ENCODE results near the gene PALM.
"Not testable (repeated sequence)": the region's sequence is repeated elsewhere in the genome, so short reads cannot be mapped to it uniquely, and the experiment has no call there.

Gene PALM

DNA sequence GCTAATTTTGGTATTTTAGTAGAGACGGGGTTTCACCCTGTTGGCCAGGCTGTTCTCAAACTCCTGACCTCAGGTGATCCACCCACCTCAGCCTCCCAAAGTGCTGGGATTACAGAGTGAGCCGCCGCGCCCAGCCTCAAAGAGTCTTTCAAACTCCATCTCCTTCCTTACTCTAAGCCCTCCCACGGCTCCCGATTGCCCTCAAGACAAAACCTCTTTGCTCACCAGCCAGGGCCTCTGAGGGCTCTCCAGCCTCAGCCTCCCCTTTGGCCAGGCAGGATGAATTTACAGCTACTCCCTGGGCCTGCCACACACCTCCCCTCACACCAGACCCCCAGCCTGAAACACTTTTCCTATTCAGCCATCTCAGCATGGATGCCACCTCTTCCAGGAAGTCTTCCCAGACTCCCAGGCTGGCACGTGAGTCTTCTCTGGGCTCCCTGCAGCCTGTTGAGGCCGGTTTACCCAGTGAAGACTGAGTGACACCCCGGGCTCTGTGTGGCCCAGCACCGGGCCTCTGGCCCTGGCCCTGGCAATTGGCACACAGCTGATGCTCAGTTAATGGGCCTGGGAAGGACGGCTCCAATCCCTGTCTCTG lies 21.1 kb upstream of the PALM start:
- no peaks in the 10 kb centered on the region for H3K4me1 Mint-ChIP-seq (ENCODE audit: low read depth)
- H3K27me3 Mint-ChIP-seq (ENCODE audit: low read depth), result no peaks in the 10 kb centered on the region
- no peaks in the 10 kb centered on the region for H3K36me3 Mint-ChIP-seq (ENCODE audit: low read depth)
- H3K27ac Mint-ChIP-seq, result no peak overlapping the region
- no peak overlapping the region for H3K4me3 Mint-ChIP-seq
- no peaks in the 10 kb centered on the region for H3K9me3 Mint-ChIP-seq

DNA sequence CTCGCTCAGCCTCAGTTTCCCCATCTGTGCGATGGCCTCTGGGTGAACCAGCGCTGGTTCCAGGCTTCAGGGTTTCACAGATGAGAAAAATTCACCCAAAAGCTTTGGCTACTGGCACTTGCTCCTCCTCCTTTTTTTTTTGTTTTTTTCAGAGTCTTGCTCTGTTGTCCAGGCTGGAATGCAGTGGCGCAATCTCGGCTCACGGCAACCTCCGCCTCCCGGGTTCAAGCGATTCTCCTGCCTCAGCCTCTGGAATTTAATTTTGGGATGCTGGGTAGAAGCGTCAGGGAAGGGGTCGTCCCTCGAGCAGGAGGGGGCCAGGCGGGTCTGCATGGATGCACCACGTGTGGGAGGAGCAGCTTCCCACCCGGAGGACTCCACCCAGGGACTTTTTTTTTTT lies 20.5 kb upstream of the PALM start:
- Mint-ChIP-seq H3K4me1 (ENCODE audit: low read depth) (no peaks in the 10 kb centered on the region), H3K36me3 (ENCODE audit: low read depth) (no peaks in the 10 kb centered on the region), H3K27me3 (ENCODE audit: low read depth) (no peaks in the 10 kb centered on the region), H3K9me3 (no peaks in the 10 kb centered on the region), H3K27ac (no peak overlapping the region), H3K4me3 (no peak overlapping the region)

DNA sequence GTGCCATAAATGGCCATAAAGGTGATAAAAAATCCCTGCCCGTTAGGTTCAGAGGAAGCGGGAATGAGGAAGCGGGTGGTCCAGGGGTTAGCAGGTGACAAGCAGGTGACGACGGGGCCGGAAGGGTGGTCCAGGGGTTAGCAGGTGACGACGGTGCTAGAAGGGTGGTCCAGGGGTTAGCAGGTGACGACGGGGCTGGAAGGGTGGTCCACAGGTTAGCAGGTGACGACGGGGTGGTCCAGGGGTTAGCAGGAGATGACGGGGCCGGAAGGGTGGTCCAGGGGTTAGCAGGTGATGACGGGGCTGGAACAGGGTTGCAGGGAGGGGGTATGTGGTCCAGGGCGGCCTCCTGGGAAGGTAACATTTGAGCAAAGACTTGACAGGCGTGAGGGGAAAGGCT lies 19.7 kb upstream of the PALM start:
- Mint-ChIP-seq H3K4me1 (ENCODE audit: low read depth) (no peaks in the 10 kb centered on the region), H3K36me3 (ENCODE audit: low read depth) (no peaks in the 10 kb centered on the region), H3K27me3 (ENCODE audit: low read depth) (no peaks in the 10 kb centered on the region), H3K9me3 (no peaks in the 10 kb centered on the region), H3K4me3 (no peak overlapping the region), H3K27ac (no peak overlapping the region)

DNA sequence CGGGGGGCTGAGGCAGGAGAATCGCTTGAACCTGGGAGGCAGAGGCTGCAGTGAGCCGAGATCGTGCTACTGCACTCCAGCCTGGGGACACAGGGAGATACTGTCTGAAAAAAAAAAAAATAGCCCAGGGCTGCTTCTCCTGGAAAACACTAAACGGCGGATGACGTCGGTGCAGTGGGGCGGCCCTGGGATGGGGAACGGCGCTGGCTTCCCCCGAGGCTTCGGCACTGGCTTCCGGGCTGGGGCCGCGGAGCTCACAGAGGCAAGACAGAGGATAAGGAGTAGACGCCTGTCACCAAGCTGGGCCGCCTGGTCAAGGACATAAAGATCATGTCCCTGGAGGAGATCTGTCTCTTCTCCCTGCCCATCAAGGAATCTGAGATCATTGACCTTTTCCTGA lies 18.5 kb upstream of the PALM start:
- Mint-ChIP-seq H3K27me3 (ENCODE audit: low read depth) (peaks cover 8% of the 10 kb centered on the region), H3K4me1 (ENCODE audit: low read depth) (no peaks in the 10 kb centered on the region), H3K36me3 (ENCODE audit: low read depth) (no peaks in the 10 kb centered on the region), H3K9me3 (no peaks in the 10 kb centered on the region), H3K4me3 (no peak overlapping the region), H3K27ac (no peak overlapping the region)

DNA sequence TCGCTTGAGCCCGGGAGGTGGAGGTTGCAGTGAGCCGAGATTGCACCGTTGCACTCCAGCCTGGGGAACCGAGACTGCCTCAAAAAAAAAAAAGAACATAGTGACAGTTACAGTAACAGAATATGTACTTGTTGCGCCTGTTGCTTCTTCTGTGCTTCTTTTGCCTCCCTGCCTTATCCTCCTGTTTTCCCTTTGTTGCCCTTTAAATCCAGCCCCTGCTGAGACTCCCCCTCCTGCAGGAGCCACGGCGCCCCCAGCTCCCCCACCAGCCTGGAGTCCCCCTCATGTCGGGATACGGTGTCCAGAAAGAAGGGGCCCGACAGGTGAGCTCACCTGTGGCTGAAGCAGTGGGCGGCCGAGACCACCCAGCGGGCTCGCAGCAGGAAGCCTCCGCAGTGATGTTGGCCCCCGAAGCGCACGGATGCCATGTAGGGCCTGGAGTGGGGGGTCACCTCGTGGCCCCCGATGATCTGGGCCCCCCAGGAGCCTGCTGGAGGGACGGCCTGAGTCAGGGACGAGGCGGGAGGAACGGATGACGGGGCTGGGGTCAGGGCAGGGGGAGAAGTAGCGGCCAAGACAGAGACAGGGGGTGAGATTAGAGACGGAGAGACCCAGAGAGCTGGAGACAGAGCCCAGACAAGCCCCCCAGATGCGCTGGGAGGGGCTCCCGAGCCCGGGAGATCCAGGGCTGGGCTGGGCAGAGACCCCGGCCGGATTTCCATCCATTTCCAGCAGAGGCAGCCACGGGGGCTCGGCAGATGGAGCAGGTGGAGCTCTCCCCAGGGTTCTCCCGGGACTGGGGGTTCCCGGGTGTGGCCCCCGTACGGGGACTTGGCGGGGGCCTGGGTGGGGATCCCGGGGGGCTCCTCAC lies 14.0 kb upstream of the PALM start:
- no peaks in the 10 kb centered on the region for H3K4me1 Mint-ChIP-seq (ENCODE audit: low read depth)
- H3K27ac Mint-ChIP-seq, result no peak overlapping the region

DNA sequence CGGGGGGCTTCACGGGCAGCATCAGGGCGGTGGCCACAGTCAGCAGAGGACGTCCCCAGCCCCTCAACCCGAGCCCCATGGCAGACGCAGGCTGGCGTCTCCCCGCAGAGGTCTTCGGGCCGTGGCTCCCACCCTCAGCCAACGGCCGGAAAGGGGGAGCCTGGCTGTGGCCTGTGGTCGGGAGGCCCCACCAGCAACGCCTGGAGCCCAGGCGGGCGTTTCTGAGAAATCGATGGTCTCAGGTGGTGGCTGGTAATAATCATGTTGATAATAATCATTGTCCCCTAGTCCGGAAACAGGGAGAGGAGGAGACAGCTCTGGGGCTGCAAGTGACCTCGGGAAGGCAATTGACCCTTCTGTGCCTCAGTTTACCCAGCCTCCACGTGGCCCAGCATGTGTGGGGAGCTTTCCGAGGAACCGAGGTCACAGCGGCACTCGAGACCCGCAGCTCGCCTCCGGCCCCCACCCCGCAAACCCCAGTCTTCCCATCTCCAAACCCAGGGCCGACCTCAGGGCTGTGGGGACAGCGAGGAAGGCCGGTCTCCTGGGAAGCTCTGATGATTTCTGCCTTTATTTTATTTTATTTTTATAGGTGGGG lies 13.3 kb upstream of the PALM start, which contains the start of gene PRSS57:
TSS of gene PRSS57 (minus strand) at position 101 of the 598 bp plus-strand sequence. CDS start at position 79, 22 bp downstream.
- Mint-ChIP-seq H3K36me3 (ENCODE audit: low read depth) (no peaks in the 10 kb centered on the region), H3K4me1 (ENCODE audit: low read depth) (no peaks in the 10 kb centered on the region), H3K27me3 (ENCODE audit: low read depth) (peaks cover 8% of the 10 kb centered on the region), H3K27ac (no peak within 1 kb of the TSS), H3K4me3 (no peak within 1 kb of the TSS), H3K9me3 (no peaks in the 10 kb centered on the region)

More for the DNA sequence above, 14.0 kb upstream of the PALM start:
- no peak overlapping the region for H3K4me3 Mint-ChIP-seq
- H3K9me3 Mint-ChIP-seq, result no peaks in the 10 kb centered on the region
- no peaks in the 10 kb centered on the region for H3K36me3 Mint-ChIP-seq (ENCODE audit: low read depth)
- peaks cover 8% of the 10 kb centered on the region for H3K27me3 Mint-ChIP-seq (ENCODE audit: low read depth)

DNA sequence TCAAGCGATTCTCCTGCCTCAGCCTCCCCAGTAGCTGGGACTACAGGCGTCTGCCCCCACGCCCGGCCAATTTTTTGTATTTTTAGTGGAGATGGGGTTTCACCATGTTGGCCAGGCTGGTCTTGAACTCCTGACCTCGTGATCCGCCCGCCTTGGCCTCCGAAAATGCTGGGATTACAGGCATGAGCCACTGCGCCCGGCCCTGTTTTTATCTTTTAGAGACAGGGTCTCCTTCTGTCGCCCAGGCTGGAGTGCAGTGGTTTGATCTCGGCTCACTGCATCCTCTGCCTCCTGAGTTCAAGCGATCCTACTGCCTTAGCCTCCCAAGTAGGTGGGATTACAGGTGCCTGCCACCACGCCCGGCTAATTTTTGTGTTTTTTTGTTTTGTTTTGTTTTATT lies 10.2 kb upstream of the PALM start:
- H3K9me3 Mint-ChIP-seq; H3K4me3 Mint-ChIP-seq; H3K36me3 Mint-ChIP-seq (ENCODE audit: low read depth); H3K27ac Mint-ChIP-seq; H3K4me1 Mint-ChIP-seq (ENCODE audit: low read depth): not testable (repeated sequence)
- peaks cover 18% of the 10 kb centered on the region for H3K27me3 Mint-ChIP-seq (ENCODE audit: low read depth)

DNA sequence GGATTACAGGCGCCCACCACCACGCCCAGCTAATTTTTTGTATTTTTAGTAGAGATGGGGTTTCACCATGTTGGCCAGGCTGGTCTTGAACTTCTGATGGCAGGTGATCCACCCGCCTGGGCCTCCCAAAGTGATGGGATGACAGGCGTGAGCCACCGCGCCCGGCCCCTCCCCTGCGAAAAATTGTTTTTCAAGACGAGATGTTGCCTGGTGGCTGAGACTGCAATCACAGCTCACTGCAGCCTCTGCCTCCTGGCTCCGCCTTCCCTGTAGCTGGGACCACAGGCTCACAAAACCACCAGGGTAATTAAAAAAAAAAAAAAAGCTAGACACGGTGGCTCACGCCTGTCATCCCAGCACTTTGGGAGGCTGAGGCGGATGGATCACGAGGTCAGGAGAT lies 8.8 kb upstream of the PALM start:
- peaks cover 11% of the 10 kb centered on the region for H3K27me3 Mint-ChIP-seq (ENCODE audit: low read depth)
- H3K36me3 Mint-ChIP-seq (ENCODE audit: low read depth); H3K9me3 Mint-ChIP-seq; H3K27ac Mint-ChIP-seq; H3K4me1 Mint-ChIP-seq (ENCODE audit: low read depth); H3K4me3 Mint-ChIP-seq: not testable (repeated sequence)

DNA sequence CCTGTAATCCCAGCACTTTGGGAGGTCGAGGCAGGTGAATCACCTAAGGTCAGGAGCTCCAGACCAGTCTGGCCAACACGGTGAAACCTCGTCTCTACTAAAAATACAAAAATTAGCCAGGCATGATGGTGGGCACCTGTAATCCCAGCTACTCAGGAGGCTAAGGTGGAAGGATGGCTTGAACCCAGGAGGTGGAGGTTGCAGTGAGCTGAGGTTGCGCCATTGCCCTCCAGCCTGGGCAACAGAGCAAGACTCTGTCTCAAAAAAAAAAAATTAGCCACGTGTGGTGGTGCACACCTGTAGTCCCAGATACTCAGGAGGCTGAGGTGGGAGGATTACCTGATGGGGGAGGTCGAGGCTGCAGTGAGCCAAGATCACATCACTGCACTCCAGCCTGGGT lies 5.9 kb upstream of the PALM start:
- peak overlapping the region; percentile 44 for H3K4me3 Mint-ChIP-seq
- H3K27me3 Mint-ChIP-seq (ENCODE audit: low read depth), result peaks cover 20% of the 10 kb centered on the region
- not testable (repeated sequence) for H3K27ac Mint-ChIP-seq; H3K9me3 Mint-ChIP-seq; H3K4me1 Mint-ChIP-seq (ENCODE audit: low read depth); H3K36me3 Mint-ChIP-seq (ENCODE audit: low read depth)

DNA sequence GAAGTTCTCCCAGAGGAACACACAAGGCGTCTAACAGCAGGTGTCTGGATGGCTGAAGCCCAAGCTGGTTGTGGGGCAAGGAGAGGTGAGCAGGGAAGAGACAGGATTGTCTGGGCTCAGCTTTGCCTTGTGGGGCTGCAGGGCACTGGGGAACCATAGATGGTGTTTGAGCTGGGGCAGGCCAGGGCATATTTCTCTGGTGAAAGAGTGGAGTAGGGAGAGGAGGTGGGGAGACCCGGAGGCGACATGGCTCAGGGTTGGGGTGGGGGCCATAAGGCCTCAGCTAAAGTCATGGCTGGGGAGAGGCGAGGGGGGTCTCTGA lies 5.4 kb upstream of the PALM start:
- Mint-ChIP-seq H3K9me3 (peaks cover 3% of the 10 kb centered on the region), H3K4me1 (ENCODE audit: low read depth) (peaks cover 4% of the 10 kb centered on the region), H3K4me3 (peak overlapping the region; percentile 44), H3K27me3 (ENCODE audit: low read depth) (peaks cover 25% of the 10 kb centered on the region), H3K27ac (peak overlapping the region; percentile 49), H3K36me3 (ENCODE audit: low read depth) (no peaks in the 10 kb centered on the region)

DNA sequence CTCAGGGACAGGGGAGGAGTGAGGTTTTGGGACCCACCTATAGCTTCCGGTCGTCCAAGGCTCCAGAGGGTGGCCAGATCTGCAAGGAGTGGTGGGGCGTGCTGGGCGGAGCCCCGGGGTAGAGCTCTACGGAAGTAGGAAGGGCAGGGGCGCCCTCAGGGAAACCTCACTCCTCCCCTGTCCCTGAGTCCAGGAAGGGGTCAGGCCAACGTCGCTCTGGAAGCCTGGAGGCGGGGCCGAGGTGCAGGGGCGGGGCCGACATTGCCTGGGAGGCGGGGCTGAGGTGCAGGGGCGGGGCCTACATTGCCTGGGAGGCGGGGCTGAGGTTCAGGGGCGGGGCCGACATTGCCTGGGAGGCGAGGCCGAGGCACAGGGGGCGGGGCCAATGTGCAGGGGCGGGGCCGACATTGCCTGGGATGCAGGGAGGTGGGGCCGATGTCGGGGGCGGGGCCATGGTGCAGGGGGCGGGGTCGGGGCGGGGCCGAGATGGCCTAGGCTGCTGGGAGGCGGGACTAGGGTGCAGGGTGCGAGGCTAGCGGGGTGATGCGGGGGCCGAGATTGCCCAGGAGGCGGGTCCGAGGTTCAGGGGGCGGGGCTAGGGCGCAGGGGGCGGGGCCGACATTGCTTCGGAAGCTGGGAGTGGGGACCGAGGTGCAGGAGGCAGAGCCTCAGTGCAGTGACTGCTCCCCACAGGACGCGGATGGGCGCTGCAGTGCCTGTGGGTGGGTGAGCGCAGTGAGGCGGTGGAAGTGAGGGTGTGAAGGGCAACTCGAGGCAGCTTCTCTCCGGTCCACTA lies 4.9 kb upstream of the PALM start:
- peaks cover 4% of the 10 kb centered on the region for H3K4me1 Mint-ChIP-seq (ENCODE audit: low read depth)
- H3K36me3 Mint-ChIP-seq (ENCODE audit: low read depth), result no peaks in the 10 kb centered on the region
- peaks cover 3% of the 10 kb centered on the region for H3K9me3 Mint-ChIP-seq
- no peak overlapping the region for H3K27ac Mint-ChIP-seq
- no peak overlapping the region for H3K4me3 Mint-ChIP-seq
- H3K27me3 Mint-ChIP-seq (ENCODE audit: low read depth), result peaks cover 25% of the 10 kb centered on the region

DNA sequence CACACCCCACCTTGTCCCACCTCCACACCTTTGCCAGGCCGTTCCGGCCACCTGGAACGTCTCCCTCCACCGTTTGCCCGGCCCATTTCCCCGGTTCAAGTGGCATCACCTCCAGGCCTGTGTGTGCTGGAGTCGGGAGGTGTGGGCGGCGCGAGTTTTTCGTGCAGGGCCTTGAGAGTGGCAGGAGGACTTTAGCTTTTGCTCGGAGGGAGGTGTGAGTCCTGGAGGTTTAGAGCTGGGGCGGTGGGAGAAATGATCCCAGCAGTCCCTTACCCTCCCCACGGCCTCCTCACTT lies 4.3 kb upstream of the PALM start:
- Mint-ChIP-seq H3K4me3 (no peak overlapping the region), H3K27ac (no peak overlapping the region), H3K4me1 (ENCODE audit: low read depth) (peaks cover 4% of the 10 kb centered on the region), H3K9me3 (peaks cover 3% of the 10 kb centered on the region), H3K36me3 (ENCODE audit: low read depth) (no peaks in the 10 kb centered on the region), H3K27me3 (ENCODE audit: low read depth) (peaks cover 25% of the 10 kb centered on the region)

DNA sequence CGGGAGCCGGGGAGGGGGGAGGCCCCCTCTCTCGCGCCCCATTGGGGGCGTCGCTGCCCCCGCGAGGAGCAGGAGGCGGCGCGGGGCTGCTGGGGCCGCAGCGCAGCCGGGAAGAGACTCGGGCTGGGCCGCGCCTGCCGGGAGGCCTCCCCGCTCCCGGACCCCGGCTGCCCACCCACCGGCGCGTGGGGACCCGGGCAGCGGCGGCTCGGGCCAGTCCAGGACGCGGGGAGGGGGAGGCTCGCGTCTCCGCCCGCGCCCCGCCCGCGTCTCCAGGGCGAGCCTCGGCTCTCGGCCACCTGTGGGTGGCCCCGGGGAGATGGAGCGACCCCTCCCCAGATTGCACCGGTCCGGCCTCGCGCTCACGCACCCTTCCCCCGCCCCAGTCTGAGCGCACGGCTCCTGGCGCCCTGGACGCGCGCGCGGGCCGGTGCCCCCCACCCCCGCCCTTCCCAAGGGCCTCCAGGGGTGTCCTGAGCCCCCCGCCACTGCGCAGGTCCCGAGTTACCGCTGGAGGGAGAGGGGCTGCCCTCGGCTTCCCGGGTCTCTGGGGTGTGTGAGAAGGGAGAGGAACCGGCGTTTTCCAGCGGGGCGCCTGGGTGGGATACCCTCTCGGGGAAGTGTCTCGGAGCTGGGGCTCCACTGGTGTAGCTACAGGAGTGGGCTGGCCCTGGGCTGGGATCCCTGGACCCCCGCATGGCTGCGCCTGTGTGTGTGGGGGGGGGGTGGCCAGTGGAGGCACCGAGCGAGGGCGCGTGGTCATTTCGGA lies 645 bp downstream of the PALM start:
- Mint-ChIP-seq H3K27ac (no peak overlapping the region), H3K9me3 (no peaks in the 10 kb centered on the region), H3K27me3 (ENCODE audit: low read depth) (peaks cover 25% of the 10 kb centered on the region), H3K4me1 (ENCODE audit: low read depth) (no peaks in the 10 kb centered on the region), H3K36me3 (ENCODE audit: low read depth) (no peaks in the 10 kb centered on the region), H3K4me3 (no peak overlapping the region)

DNA sequence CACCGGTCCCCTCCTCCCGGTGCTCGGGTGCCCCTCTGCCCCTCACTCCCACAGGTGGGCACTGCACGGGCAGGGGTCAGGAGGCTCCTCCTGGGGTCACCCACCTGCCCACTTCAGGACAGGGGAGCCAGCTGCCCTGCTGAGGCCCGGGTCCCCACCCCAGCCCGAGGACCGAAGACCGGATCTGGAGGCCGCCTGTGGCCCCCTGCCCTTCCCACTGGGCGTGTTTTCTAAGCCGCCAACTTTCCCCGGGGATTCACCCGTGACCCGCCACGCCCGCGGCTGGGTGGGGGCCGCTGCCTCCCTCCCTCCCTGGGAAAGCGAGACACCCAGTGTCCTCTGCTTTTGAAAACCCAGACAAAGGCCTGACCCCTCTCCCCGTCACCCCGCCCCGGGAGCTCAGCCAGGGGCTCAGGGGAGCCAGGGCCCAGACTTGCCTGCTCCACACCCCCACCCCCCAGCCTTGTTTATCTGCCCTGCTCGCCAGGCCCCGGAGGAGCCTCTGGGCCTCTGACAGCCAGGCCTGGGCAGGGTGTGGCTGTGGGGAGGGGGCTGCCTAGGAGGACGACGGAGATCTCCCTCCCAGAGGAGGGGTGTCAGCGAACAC lies 1.3 kb downstream of the PALM start:
- H3K9me3 Mint-ChIP-seq, result no peaks in the 10 kb centered on the region
- H3K4me1 Mint-ChIP-seq (ENCODE audit: low read depth), result no peaks in the 10 kb centered on the region
- no peak overlapping the region for H3K27ac Mint-ChIP-seq
- peaks cover 25% of the 10 kb centered on the region for H3K27me3 Mint-ChIP-seq (ENCODE audit: low read depth)
- no peaks in the 10 kb centered on the region for H3K36me3 Mint-ChIP-seq (ENCODE audit: low read depth)
- no peak overlapping the region for H3K4me3 Mint-ChIP-seq

Measured in T-helper 1 cell treated with Interleukin-12 subunit alpha and Interleukin-12 subunit beta and Interleukin-4 antibody, amounts not matched to agents 30 μg/mL and 1 μg/mL, for 36 hours (primary cell).